ENCODE data around the gene OR5H2. TPM values are rescaled to one million over a fixed set of nuclear protein-coding genes. Genes with fewer than 3 reads are reported as not detected.

OR5H2 gene
- total and polyA plus RNA-seq, 10 of the 15 experiments (the other 5 are each of a cell fraction or from before 2014, with no cell fraction given) = 1.7 TPM; not detected in 9

Other genes starting within 250 kb of the OR5H2 start
Only the 7 nearest of the 12 such genes appear.
- not detected in 2 replicates for gene OR5H1, start 151.8 kb upstream of the OR5H2 start, total RNA-seq (2014; rRNA removed)
- gene OR5H1, start 151.8 kb upstream of the OR5H2 start, total RNA-seq (2014; rRNA removed; fragmentation: Illumina TruSeq; extraction: Trizol) = not detected in 2 replicates
- gene OR5H1, start 151.8 kb upstream of the OR5H2 start, total RNA-seq (2021) = not detected in 2 replicates
- gene OR5H1, start 151.8 kb upstream of the OR5H2 start, polyA plus RNA-seq (2011; rRNA removed) = not detected in 2 replicates
- gene OR5H1, start 151.8 kb upstream of the OR5H2 start, polyA plus RNA-seq (2014; fragmentation: Illumina TruSeq; extraction: Trizol) = not detected in 2 replicates
- gene OR5H1, start 151.8 kb upstream of the OR5H2 start, polyA plus RNA-seq (2014; fragmentation: Nextera tagmentation; extraction: Ambion mirVana) = not detected
- not detected in 2 replicates for gene OR5H1, start 151.8 kb upstream of the OR5H2 start, polyA plus RNA-seq (2014; rRNA removed)
- not detected for gene OR5H1, start 151.8 kb upstream of the OR5H2 start, polyA plus RNA-seq (2016; fragmentation: Nextera tagmentation; extraction: Ambion mirVana)
- gene OR5H14, start 135.0 kb upstream of the OR5H2 start, total RNA-seq (2014; rRNA removed) = not detected in 2 replicates
- gene OR5H14, start 135.0 kb upstream of the OR5H2 start, total RNA-seq (2014; rRNA removed; fragmentation: Illumina TruSeq; extraction: Trizol) = not detected in 2 replicates
- not detected in 2 replicates for gene OR5H14, start 135.0 kb upstream of the OR5H2 start, total RNA-seq (2021)
- not detected in 2 replicates for gene OR5H14, start 135.0 kb upstream of the OR5H2 start, polyA plus RNA-seq (2011; rRNA removed)
- gene OR5H14, start 135.0 kb upstream of the OR5H2 start, polyA plus RNA-seq (2014; fragmentation: Illumina TruSeq; extraction: Trizol) = not detected in 2 replicates
- gene OR5H14, start 135.0 kb upstream of the OR5H2 start, polyA plus RNA-seq (2014; fragmentation: Nextera tagmentation; extraction: Ambion mirVana) = not detected
- not detected in 2 replicates for gene OR5H14, start 135.0 kb upstream of the OR5H2 start, polyA plus RNA-seq (2014; rRNA removed)
- not detected for gene OR5H14, start 135.0 kb upstream of the OR5H2 start, polyA plus RNA-seq (2016; fragmentation: Nextera tagmentation; extraction: Ambion mirVana)
- not detected in 2 replicates for gene OR5H15, start 115.8 kb upstream of the OR5H2 start, total RNA-seq (2014; rRNA removed)
- not detected in 2 replicates for gene OR5H15, start 115.8 kb upstream of the OR5H2 start, total RNA-seq (2014; rRNA removed; fragmentation: Illumina TruSeq; extraction: Trizol)
- not detected in 2 replicates for gene OR5H15, start 115.8 kb upstream of the OR5H2 start, total RNA-seq (2021)
- gene OR5H15, start 115.8 kb upstream of the OR5H2 start, polyA plus RNA-seq (2011; rRNA removed) = not detected in 2 replicates
- gene OR5H15, start 115.8 kb upstream of the OR5H2 start, polyA plus RNA-seq (2014; fragmentation: Illumina TruSeq; extraction: Trizol) = not detected in 2 replicates
- not detected for gene OR5H15, start 115.8 kb upstream of the OR5H2 start, polyA plus RNA-seq (2014; fragmentation: Nextera tagmentation; extraction: Ambion mirVana)
- not detected in 2 replicates for gene OR5H15, start 115.8 kb upstream of the OR5H2 start, polyA plus RNA-seq (2014; rRNA removed)
- gene OR5H15, start 115.8 kb upstream of the OR5H2 start, polyA plus RNA-seq (2016; fragmentation: Nextera tagmentation; extraction: Ambion mirVana) = not detected
- not detected in 2 replicates for gene OR5H6, start 18.3 kb upstream of the OR5H2 start, total RNA-seq (2014; rRNA removed)
- gene OR5H6, start 18.3 kb upstream of the OR5H2 start, total RNA-seq (2014; rRNA removed; fragmentation: Illumina TruSeq; extraction: Trizol) = not detected in 2 replicates
- gene OR5H6, start 18.3 kb upstream of the OR5H2 start, total RNA-seq (2021) = not detected in 2 replicates
- gene OR5H6, start 18.3 kb upstream of the OR5H2 start, polyA plus RNA-seq (2011; rRNA removed) = 1.2 and 1.8 TPM in 2 replicates
- not detected in 2 replicates for gene OR5H6, start 18.3 kb upstream of the OR5H2 start, polyA plus RNA-seq (2014; fragmentation: Illumina TruSeq; extraction: Trizol)
- gene OR5H6, start 18.3 kb upstream of the OR5H2 start, polyA plus RNA-seq (2014; fragmentation: Nextera tagmentation; extraction: Ambion mirVana) = not detected
- gene OR5H6, start 18.3 kb upstream of the OR5H2 start, polyA plus RNA-seq (2014; rRNA removed) = not detected in 2 replicates
- gene OR5H6, start 18.3 kb upstream of the OR5H2 start, polyA plus RNA-seq (2016; fragmentation: Nextera tagmentation; extraction: Ambion mirVana) = not detected
- gene OR5K4, start 71.3 kb downstream of the OR5H2 start, total RNA-seq (2014; rRNA removed) = 0.38 TPM in 1 of 2 replicates, not detected in the other
- gene OR5K4, start 71.3 kb downstream of the OR5H2 start, total RNA-seq (2014; rRNA removed; fragmentation: Illumina TruSeq; extraction: Trizol) = not detected in 2 replicates
- gene OR5K4, start 71.3 kb downstream of the OR5H2 start, total RNA-seq (2021) = not detected in 2 replicates
- 2.1 and 3.4 TPM in 2 replicates for gene OR5K4, start 71.3 kb downstream of the OR5H2 start, polyA plus RNA-seq (2011; rRNA removed)
- not detected in 2 replicates for gene OR5K4, start 71.3 kb downstream of the OR5H2 start, polyA plus RNA-seq (2014; fragmentation: Illumina TruSeq; extraction: Trizol)
- not detected for gene OR5K4, start 71.3 kb downstream of the OR5H2 start, polyA plus RNA-seq (2014; fragmentation: Nextera tagmentation; extraction: Ambion mirVana)
- not detected in 2 replicates for gene OR5K4, start 71.3 kb downstream of the OR5H2 start, polyA plus RNA-seq (2014; rRNA removed)
- gene OR5K4, start 71.3 kb downstream of the OR5H2 start, polyA plus RNA-seq (2016; fragmentation: Nextera tagmentation; extraction: Ambion mirVana) = not detected
- gene OR5K3, start 108.2 kb downstream of the OR5H2 start, total RNA-seq (2014; rRNA removed) = not detected in 2 replicates
- not detected in 2 replicates for gene OR5K3, start 108.2 kb downstream of the OR5H2 start, total RNA-seq (2014; rRNA removed; fragmentation: Illumina TruSeq; extraction: Trizol)
- not detected in 2 replicates for gene OR5K3, start 108.2 kb downstream of the OR5H2 start, total RNA-seq (2021)
- 1.6 and 3.0 TPM in 2 replicates for gene OR5K3, start 108.2 kb downstream of the OR5H2 start, polyA plus RNA-seq (2011; rRNA removed)
- not detected in 2 replicates for gene OR5K3, start 108.2 kb downstream of the OR5H2 start, polyA plus RNA-seq (2014; fragmentation: Illumina TruSeq; extraction: Trizol)
- not detected for gene OR5K3, start 108.2 kb downstream of the OR5H2 start, polyA plus RNA-seq (2014; fragmentation: Nextera tagmentation; extraction: Ambion mirVana)
- not detected in 2 replicates for gene OR5K3, start 108.2 kb downstream of the OR5H2 start, polyA plus RNA-seq (2014; rRNA removed)
- gene OR5K3, start 108.2 kb downstream of the OR5H2 start, polyA plus RNA-seq (2016; fragmentation: Nextera tagmentation; extraction: Ambion mirVana) = not detected
- gene OR5K1, start 180.7 kb downstream of the OR5H2 start, total RNA-seq (2014; rRNA removed) = not detected in 2 replicates
- not detected in 2 replicates for gene OR5K1, start 180.7 kb downstream of the OR5H2 start, total RNA-seq (2014; rRNA removed; fragmentation: Illumina TruSeq; extraction: Trizol)
- not detected in 2 replicates for gene OR5K1, start 180.7 kb downstream of the OR5H2 start, total RNA-seq (2021)
- 0.50 and 1.2 TPM in 2 replicates for gene OR5K1, start 180.7 kb downstream of the OR5H2 start, polyA plus RNA-seq (2011; rRNA removed)
- not detected in 2 replicates for gene OR5K1, start 180.7 kb downstream of the OR5H2 start, polyA plus RNA-seq (2014; fragmentation: Illumina TruSeq; extraction: Trizol)
- gene OR5K1, start 180.7 kb downstream of the OR5H2 start, polyA plus RNA-seq (2014; fragmentation: Nextera tagmentation; extraction: Ambion mirVana) = not detected
- gene OR5K1, start 180.7 kb downstream of the OR5H2 start, polyA plus RNA-seq (2014; rRNA removed) = not detected in 2 replicates
- not detected for gene OR5K1, start 180.7 kb downstream of the OR5H2 start, polyA plus RNA-seq (2016; fragmentation: Nextera tagmentation; extraction: Ambion mirVana)

All from GM12878 (cell line).